Spleen (tissue), 11 donors: ENCODE data around the gene OSMR. TPM values are rescaled to one million over a fixed set of nuclear protein-coding genes. Genes with fewer than 3 reads are reported as not detected.
A peak's percentile ranks its signal among the peaks of the same experiment; 100 is the strongest.

ENCODE experiments used
- DNase-seq: peaks from one replicate; pipeline ENCODE4 v3.0.0-alpha.2; 2020
- H3K27ac ChIP-seq, 8 donors: fragments of 200-600 bp; sonication (generic) in 7 of 8; 1 replicate in 4 of 8; 2 replicates in 4 of 8; pipeline versions ENCODE4 v1.5.0 to v1.8.0; 2016 to 2021; ENCODE audit warnings: inconsistent platforms in 4 of 8, mild to moderate bottlenecking in 4 of 8, moderate library complexity in 1 of 8
- H3K27me3 ChIP-seq, 7 donors: fragments of 200-600 bp; sonication (generic) in 6 of 7; replicated peaks in 1 of 7; 1 replicate in 4 of 7; 2 replicates in 3 of 7; pipeline versions ENCODE4 v1.5.0 to v1.8.0; 2016 to 2021; ENCODE audit warnings: inconsistent platforms in 3 of 7, mild to moderate bottlenecking in 1 of 7
- H3K36me3 ChIP-seq, 6 donors: fragments of 200-600 bp; sonication (generic) in 5 of 6; 1 replicate in 4 of 6; 2 replicates in 2 of 6; pipeline versions ENCODE4 v1.5.0 to v1.8.0; 2016 to 2021; ENCODE audit warnings: inconsistent platforms in 2 of 6
- H3K4me1 ChIP-seq, 6 donors: fragments of 200-600 bp; sonication (generic) in 5 of 6; 1 replicate in 3 of 6; 2 replicates in 3 of 6; pipeline versions ENCODE4 v1.5.0 to v1.8.0; 2016 to 2021; ENCODE audit warnings: inconsistent platforms in 3 of 6
- H3K4me3 ChIP-seq, 8 donors: fragments of 200-600 bp; sonication (generic) in 7 of 8; 1 replicate in 4 of 8; 2 replicates in 4 of 8; pipeline versions ENCODE4 v1.5.0 to v1.8.0; 2016 to 2021; ENCODE audit warnings: inconsistent platforms in 4 of 8, mild to moderate bottlenecking in 4 of 8, moderate library complexity in 2 of 8
- H3K9me3 ChIP-seq, 8 donors: fragments of 200-600 bp; sonication (generic) in 7 of 8; 1 replicate in 4 of 8; 2 replicates in 4 of 8; pipeline versions ENCODE4 v1.5.0 to v1.8.0; 2016 to 2021; ENCODE audit warnings: inconsistent platforms in 4 of 8
- CTCF ChIP-seq, 11 experiments: fragments of 200-600 bp in 7 of 11; fragments of 450-650 bp in 4 of 11; sonication (generic) in 4 of 11; IDR thresholded peaks in 8 of 11; conservative IDR thresholded peaks in 3 of 11; 1 replicate in 7 of 11; 2 replicates in 4 of 11; pipeline versions ENCODE4 v1.4.0 to v1.8.0; 2016 to 2021; ENCODE audit warnings: antibody characterized with exemption in 11 of 11, inconsistent platforms in 4 of 11, mild to moderate bottlenecking in 1 of 11
- POLR2A ChIP-seq, 3 donors: fragments of 450-650 bp; IDR thresholded peaks; one replicate each; pipeline ENCODE4 v1.5.1; 2017; ENCODE audit warnings: antibody characterized with exemption in 3 of 3, mild to moderate bottlenecking in 1 of 3
- POLR2AphosphoS5 ChIP-seq, 3 donors: sonication (generic); formaldehyde crosslinking; IDR thresholded peaks; one replicate each; pipeline ENCODE4 v1.5.1; 2017; ENCODE audit warnings: antibody characterized with exemption in 3 of 3
- WGBS, 5 donors: extraction: QIAGEN DNeasy Blood & Tissue Kit in 3 of 5; methylation state at CpG; one replicate each; pipeline versions ENCODE4 v1.1.5 to v1.1.7; 2013 to 2018; 5-methylcytosine and 5-hydroxymethylcytosine counted together
- intact Hi-C: fragments of 100-400 bp; cut with DNase I; formaldehyde crosslinking; loops from one replicate; pipeline ENCODE4 v1.15.0; 2023; ENCODE audit warnings: low total_unique reads
- polyA plus RNA-seq, 3 donors: library from polyadenylated mRNA; stranded (reverse); fragments of 200-250 nt; gene quantifications; one replicate each; pipeline ENCODE4 v1.2.1, GENCODE V29; 2013
- total RNA-seq, 7 donors: library from RNA; depleted of rRNA in 3 of 7; stranded (reverse); fragments of >200 nt in 3 of 7; fragmentation: NEBNext Ultra II Directional in 4 of 7; extraction: Animal tissue kit (Norgen Biotek cat#: 25700) in 4 of 7; gene quantifications; one replicate each; pipeline versions ENCODE4 v1.1.0 to v1.2.1, GENCODE V29; 2016 to 2021
- donor health status: healthy with polysubstance abuse.
- donor health status: DM: no; HTN: no; CAD: no; lungs with moderate emphysema.
- donor health status: DM: no; HTN: no; CAD: no.
- donor health status: Bipolar disorder and iron deficiency.
- donor health status: healthy.
- donor health status: DM: no; HTN: no; CAD: no.
- donor health status: DM: yes; HTN: yes; CAD: no.

Gene OSMR
- total and polyA plus RNA-seq, 10 donors: 2.5 to 74.6 (median 67.9) TPM

GRCh38 chr5:38922199-38922598 is 76.4 kb downstream of the OSMR start:
- Histone ChIP-seq H3K27ac (no peak overlapping the region), H3K9me3 (no peaks in the 10 kb centered on the region), H3K4me1 (no peaks in the 10 kb centered on the region), H3K4me3 (no peak overlapping the region), H3K27me3 (peaks cover 0 to 21% (median 0%) of the 10 kb centered on the region in 7 donors), H3K36me3 (peaks cover 0 to 75% (median 15%) of the 10 kb centered on the region in 6 donors)
- TF ChIP-seq CTCF (IDR thresholded peaks at IDR 0.05 in 8 of 11, conservative IDR thresholded peaks at IDR 0.05 in 3 of 11) (peak in 10 of 11 experiments; percentile 37 to 75 (median 66)), POLR2A (IDR thresholded peaks at IDR 0.05) (no peak)
- 0 to 14% (median 4%) methylated on average over 1 of the region's 1 CpG for WGBS, 5 donors
- intact Hi-C loops: loop anchor here (10.0 kb wide), 1 partner anchor 487 kb away; no protein-coding TSS in a partner anchor
- no peak for DNase-seq

- Histone ChIP-seq H3K9me3 (no peaks in the 10 kb centered on the region), H3K4me1 (no peaks in the 10 kb centered on the region), H3K36me3 (peaks cover 0 to 74% (median 13%) of the 10 kb centered on the region in 6 donors), H3K27me3 (peaks cover 0 to 23% (median 0%) of the 10 kb centered on the region in 7 donors), H3K27ac (no peak overlapping the region), H3K4me3 (no peak overlapping the region)
- intact Hi-C loops: loop anchor here (10.0 kb wide), 1 partner anchor 489 kb away; no protein-coding TSS in a partner anchor
- DNase-seq: no peak
- WGBS, 5 donors: 64 to 75% (median 72%) methylated on average over 3 of the region's 3 CpGs
- no peak for TF ChIP-seq POLR2AphosphoS5 (IDR thresholded peaks at IDR 0.05)
- no peak for TF ChIP-seq CTCF (IDR thresholded peaks at IDR 0.05 in 8 of 11, conservative IDR thresholded peaks at IDR 0.05 in 3 of 11)
- TF ChIP-seq POLR2A (IDR thresholded peaks at IDR 0.05): no peak
Measured at GRCh38 chr5:38923661-38924451, 78.0 kb downstream of the OSMR start.

GRCh38 chr5:38925154-38925925 is 79.5 kb downstream of the OSMR start:
- no peak for DNase-seq
- intact Hi-C loops: loop anchor here (10.0 kb wide), 1 partner anchor 491 kb away; no protein-coding TSS in a partner anchor
- WGBS, 5 donors: 88 to 91% (median 90%) methylated on average over 6 of the region's 6 CpGs
- Histone ChIP-seq H3K9me3 (no peaks in the 10 kb centered on the region), H3K4me3 (no peak overlapping the region), H3K27ac (no peak overlapping the region), H3K27me3 (peaks cover 0 to 23% (median 0%) of the 10 kb centered on the region in 7 donors), H3K36me3 (peaks cover 0 to 60% (median 13%) of the 10 kb centered on the region in 6 donors), H3K4me1 (no peaks in the 10 kb centered on the region)
- TF ChIP-seq CTCF (IDR thresholded peaks at IDR 0.05 in 8 of 11, conservative IDR thresholded peaks at IDR 0.05 in 3 of 11): no peak
- no peak for TF ChIP-seq POLR2AphosphoS5 (IDR thresholded peaks at IDR 0.05)
- no peak for TF ChIP-seq POLR2A (IDR thresholded peaks at IDR 0.05)
